ENCODE results near the gene MMD.

The MMD gene

DNA sequence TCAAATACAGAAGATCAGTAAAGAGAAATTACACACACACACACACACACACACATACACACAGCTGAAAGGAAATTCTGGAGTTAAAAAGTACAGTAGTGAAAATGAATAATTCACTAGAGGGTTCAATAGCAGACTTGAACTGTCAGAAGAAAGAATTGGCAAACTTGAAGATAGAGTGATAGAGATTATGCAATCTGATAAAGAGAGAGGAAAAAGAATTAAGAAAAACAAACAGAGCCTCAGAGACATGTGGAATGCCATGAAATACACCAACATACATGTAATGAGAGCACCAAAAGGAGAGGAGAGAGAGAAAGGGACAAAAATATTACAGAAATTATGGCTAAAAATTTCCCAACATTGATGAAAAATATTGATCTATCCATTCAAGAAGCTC is 60.7 kb downstream of the MMD start:
- Histone ChIP-seq H3K4me1 (ENCODE audit: control insufficient read depth, insufficient read depth, low read length, poor library complexity, severe bottlenecking) (no peaks in the 10 kb centered on the region), H3K9me3 (ENCODE audit: control insufficient read depth, low read length) (peaks cover 8% of the 10 kb centered on the region), H3K4me3 (ENCODE audit: extremely low read depth, insufficient read depth, low read length, poor library complexity, severe bottlenecking) (no peak overlapping the region), H3K36me3 (ENCODE audit: control insufficient read depth, insufficient read depth, low read length) (no peaks in the 10 kb centered on the region), H3K27ac (ENCODE audit: low read depth, low read length, severe bottlenecking) (no peak overlapping the region)

DNA sequence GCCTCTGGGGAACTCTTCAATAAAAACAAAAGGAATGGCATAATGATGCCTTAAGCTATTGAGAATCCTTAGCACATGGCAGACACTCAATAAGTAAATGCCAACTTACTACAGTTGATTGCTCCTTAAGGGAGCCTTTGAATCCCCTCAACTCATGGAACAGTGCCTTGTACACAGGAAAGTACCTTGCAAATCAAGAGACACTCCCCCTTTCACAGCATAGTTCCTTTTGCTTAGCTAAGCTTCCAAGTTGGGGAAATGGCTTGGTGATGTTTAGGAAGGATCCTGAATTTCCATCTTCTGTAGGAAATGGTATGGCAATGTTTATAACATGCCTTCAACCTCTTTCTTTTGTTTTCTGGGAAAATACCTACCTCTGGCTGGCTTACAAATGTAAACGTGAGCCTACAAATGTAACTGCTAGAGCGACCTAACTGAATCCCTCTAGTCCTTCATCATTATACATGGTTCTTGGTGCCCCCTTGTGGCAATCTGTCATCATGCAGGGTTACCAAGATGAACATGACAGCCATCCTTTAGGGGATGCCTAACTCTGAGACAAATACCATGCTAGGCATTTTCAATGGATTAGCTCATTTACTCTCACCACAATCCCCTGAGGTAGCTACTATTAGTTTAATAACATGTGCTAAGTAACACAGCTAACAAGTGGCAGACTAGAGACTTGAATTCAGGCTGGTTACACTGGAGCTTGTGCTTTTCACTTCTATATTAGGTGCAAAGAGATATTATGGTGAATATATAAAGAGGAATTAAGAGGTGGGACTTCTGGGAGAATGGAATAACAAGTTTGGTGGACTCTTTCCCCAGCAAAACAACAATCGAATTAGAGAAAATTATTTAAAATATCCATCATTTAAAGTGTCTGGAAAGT is 65.0 kb downstream of the MMD start:
- WGBS, 2 experiments (ENCODE audit: insufficient coverage in 2 of 2): 0 to 14% methylated on average over 2 of the region's 3 CpGs
- Histone ChIP-seq H3K36me3 (ENCODE audit: control insufficient read depth, insufficient read depth, low read length) (no peaks in the 10 kb centered on the region), H3K27ac (ENCODE audit: low read depth, low read length, severe bottlenecking) (no peak overlapping the region), H3K9me3 (ENCODE audit: control insufficient read depth, low read length) (peaks cover 8% of the 10 kb centered on the region), H3K4me1 (ENCODE audit: control insufficient read depth, insufficient read depth, low read length, poor library complexity, severe bottlenecking) (no peaks in the 10 kb centered on the region), H3K4me3 (ENCODE audit: extremely low read depth, insufficient read depth, low read length, poor library complexity, severe bottlenecking) (no peak overlapping the region)

DNA sequence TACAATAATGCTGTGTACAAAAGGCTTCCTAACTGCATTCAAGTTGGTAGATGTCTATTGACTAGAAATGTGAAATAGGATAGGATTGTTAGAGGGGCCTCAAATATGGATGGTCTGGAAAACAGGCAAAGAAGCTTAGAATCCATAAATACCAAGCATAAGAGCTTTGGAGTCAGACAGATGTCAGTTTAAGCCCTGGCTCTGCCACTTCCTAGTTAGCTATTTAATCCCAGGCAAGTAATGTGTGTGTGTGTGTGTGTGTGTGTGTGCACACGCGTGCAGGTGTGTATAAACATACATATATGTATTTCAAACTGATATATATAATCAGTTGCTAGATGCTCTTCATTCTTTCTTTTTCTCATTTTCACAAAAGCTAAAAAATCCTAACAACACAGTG is 66.7 kb downstream of the MMD start:
- Histone ChIP-seq H3K4me3 (ENCODE audit: extremely low read depth, insufficient read depth, low read length, poor library complexity, severe bottlenecking) (no peak overlapping the region), H3K4me1 (ENCODE audit: control insufficient read depth, insufficient read depth, low read length, poor library complexity, severe bottlenecking) (no peaks in the 10 kb centered on the region), H3K9me3 (ENCODE audit: control insufficient read depth, low read length) (no peaks in the 10 kb centered on the region), H3K36me3 (ENCODE audit: control insufficient read depth, insufficient read depth, low read length) (no peaks in the 10 kb centered on the region), H3K27ac (ENCODE audit: low read depth, low read length, severe bottlenecking) (no peak overlapping the region)
- no CpG with 5 or more reads among the region's 2 CpGs for WGBS, 2 experiments (ENCODE audit: insufficient coverage in 2 of 2)

DNA sequence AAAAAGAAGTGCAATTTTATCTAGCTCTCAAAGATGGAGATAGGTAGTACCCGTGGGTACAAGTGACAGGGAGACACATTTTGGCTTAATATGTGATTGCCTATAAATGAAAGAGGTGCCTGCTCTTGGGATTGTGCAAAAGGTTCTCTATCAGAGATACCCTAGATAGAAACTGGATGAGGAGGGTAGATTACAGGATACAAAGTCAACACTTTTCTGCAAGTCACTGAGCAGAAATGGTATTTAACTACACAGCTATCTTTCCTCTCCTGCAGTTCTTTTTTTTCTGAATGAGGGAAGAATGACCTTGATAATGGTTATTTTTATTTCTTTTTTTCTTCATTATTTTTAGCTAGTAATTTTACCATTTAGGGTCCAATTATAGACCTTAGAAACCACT is 67.6 kb downstream of the MMD start:
- no peaks in the 10 kb centered on the region for H3K36me3 ChIP-seq (ENCODE audit: control insufficient read depth, insufficient read depth, low read length)
- no peaks in the 10 kb centered on the region for H3K4me1 ChIP-seq (ENCODE audit: control insufficient read depth, insufficient read depth, low read length, poor library complexity, severe bottlenecking)
- WGBS, 2 experiments (ENCODE audit: insufficient coverage in 2 of 2): 60 to 100% methylated on average over 1 of the region's 1 CpG
- H3K27ac ChIP-seq (ENCODE audit: low read depth, low read length, severe bottlenecking): no peak overlapping the region
- H3K4me3 ChIP-seq (ENCODE audit: extremely low read depth, insufficient read depth, low read length, poor library complexity, severe bottlenecking): no peak overlapping the region
- H3K9me3 ChIP-seq (ENCODE audit: control insufficient read depth, low read length): no peaks in the 10 kb centered on the region

DNA sequence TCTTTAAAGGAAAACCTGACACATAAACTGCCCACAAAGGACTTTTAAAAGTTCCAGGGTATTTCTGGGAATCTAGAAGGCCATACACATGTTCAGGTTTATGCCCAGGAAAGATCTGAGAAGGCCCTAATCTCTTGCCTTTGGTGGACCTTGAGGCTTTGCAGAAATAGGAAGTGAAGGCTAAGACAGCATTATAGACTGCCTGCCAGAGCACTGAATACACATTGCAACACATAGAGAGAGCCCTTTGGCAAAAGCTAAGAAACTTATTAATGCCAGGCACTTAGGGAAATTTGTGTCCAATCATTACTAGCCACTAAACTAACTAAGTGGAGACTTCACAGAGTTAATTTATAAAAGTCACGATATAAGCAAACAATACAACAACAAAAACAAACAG is 70.4 kb downstream of the MMD start:
- Histone ChIP-seq H3K36me3 (ENCODE audit: control insufficient read depth, insufficient read depth, low read length) (no peaks in the 10 kb centered on the region), H3K9me3 (ENCODE audit: control insufficient read depth, low read length) (peaks cover 3% of the 10 kb centered on the region), H3K4me3 (ENCODE audit: extremely low read depth, insufficient read depth, low read length, poor library complexity, severe bottlenecking) (no peak overlapping the region), H3K4me1 (ENCODE audit: control insufficient read depth, insufficient read depth, low read length, poor library complexity, severe bottlenecking) (no peaks in the 10 kb centered on the region), H3K27ac (ENCODE audit: low read depth, low read length, severe bottlenecking) (no peak overlapping the region)
- WGBS, 2 experiments (ENCODE audit: insufficient coverage in 2 of 2): 100% methylated on average over 1 of the region's 1 CpG; no CpG with 5 or more reads in 1 of the 2 experiments

DNA sequence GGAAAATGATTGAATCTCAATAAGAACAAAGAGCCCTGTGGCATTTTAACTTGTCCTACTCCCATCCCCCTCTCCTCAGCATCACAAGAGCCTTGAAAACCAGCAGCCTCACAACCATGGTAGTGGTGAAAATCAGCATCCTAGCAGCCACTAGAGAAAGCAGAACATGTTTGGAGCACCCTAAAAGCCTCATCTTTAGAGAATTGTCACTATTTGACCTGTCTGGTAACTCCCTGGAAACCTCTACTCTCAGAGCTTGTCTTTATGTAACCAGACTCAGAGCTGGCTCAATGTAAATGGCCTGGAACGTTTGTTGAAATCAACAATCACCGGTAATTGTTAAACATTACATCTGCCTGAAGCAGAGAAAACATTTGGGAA is 70.8 kb downstream of the MMD start:
- H3K36me3 ChIP-seq (ENCODE audit: control insufficient read depth, insufficient read depth, low read length): no peaks in the 10 kb centered on the region
- no peak overlapping the region for H3K27ac ChIP-seq (ENCODE audit: low read depth, low read length, severe bottlenecking)
- peaks cover 3% of the 10 kb centered on the region for H3K9me3 ChIP-seq (ENCODE audit: control insufficient read depth, low read length)
- WGBS, 2 experiments (ENCODE audit: insufficient coverage in 2 of 2): 80% methylated on average over 1 of the region's 2 CpGs; no CpG with 5 or more reads in 1 of the 2 experiments
- no peak overlapping the region for H3K4me3 ChIP-seq (ENCODE audit: extremely low read depth, insufficient read depth, low read length, poor library complexity, severe bottlenecking)
- H3K4me1 ChIP-seq (ENCODE audit: control insufficient read depth, insufficient read depth, low read length, poor library complexity, severe bottlenecking): no peaks in the 10 kb centered on the region

DNA sequence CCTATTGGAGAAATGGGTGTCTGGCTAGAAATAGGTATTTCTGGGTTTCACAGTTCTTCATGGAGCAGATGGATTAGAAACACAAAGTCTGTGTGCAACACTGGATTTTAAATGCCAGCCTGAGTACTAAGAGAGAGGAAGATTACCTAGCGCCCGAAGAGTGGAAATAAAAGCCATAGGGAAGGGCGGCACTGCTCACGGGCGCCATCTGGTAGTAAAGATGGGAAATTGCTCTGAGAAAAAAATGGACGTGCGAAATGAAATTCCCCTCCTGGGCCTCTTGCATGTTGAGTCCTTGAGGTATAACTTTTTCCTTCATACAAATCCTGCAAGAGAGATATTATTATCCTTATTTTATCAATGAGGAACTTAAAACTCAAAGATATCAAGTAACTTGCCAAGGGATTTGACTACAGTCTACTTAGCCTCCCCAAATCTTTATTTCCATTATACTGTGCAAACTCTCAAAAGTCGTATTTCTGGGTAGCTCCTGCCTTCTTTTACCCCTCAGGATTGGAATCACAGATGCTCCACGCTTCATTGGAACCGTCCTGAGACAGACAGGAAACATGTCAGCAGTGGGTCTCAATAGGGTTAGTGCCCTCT is 72.8 kb downstream of the MMD start:
- WGBS, 2 experiments (ENCODE audit: insufficient coverage in 2 of 2): 33 to 39% methylated on average over 8 of the region's 10 CpGs
- Histone ChIP-seq H3K4me3 (ENCODE audit: extremely low read depth, insufficient read depth, low read length, poor library complexity, severe bottlenecking) (no peak overlapping the region), H3K36me3 (ENCODE audit: control insufficient read depth, insufficient read depth, low read length) (no peaks in the 10 kb centered on the region), H3K4me1 (ENCODE audit: control insufficient read depth, insufficient read depth, low read length, poor library complexity, severe bottlenecking) (no peaks in the 10 kb centered on the region), H3K9me3 (ENCODE audit: control insufficient read depth, low read length) (peaks cover 3% of the 10 kb centered on the region), H3K27ac (ENCODE audit: low read depth, low read length, severe bottlenecking) (no peak overlapping the region)

DNA sequence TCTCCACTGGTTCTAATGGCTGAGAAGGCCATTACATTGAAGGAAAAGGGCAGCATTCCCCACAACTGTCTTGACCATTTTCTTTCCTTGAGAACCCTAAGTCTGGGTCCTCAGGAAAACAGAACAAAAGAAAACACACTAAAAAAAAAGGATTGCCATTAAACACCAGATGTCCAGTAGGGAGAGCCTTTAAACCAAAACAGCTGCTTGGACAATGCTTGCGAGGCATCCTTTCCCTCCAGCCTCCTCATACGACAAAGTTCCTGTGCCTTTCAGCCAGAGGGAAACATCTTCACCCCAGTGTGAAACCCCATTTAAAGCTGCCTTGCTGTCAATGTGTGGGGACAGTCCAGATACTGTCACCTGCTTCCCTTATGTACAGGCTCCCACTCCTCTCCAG is 74.3 kb downstream of the MMD start:
- Histone ChIP-seq H3K9me3 (ENCODE audit: control insufficient read depth, low read length) (peaks cover 3% of the 10 kb centered on the region), H3K4me3 (ENCODE audit: extremely low read depth, insufficient read depth, low read length, poor library complexity, severe bottlenecking) (no peak overlapping the region), H3K27ac (ENCODE audit: low read depth, low read length, severe bottlenecking) (no peak overlapping the region), H3K4me1 (ENCODE audit: control insufficient read depth, insufficient read depth, low read length, poor library complexity, severe bottlenecking) (no peaks in the 10 kb centered on the region), H3K36me3 (ENCODE audit: control insufficient read depth, insufficient read depth, low read length) (no peaks in the 10 kb centered on the region)
- 85 to 100% methylated on average over 2 of the region's 2 CpGs for WGBS, 2 experiments (ENCODE audit: insufficient coverage in 2 of 2)

DNA sequence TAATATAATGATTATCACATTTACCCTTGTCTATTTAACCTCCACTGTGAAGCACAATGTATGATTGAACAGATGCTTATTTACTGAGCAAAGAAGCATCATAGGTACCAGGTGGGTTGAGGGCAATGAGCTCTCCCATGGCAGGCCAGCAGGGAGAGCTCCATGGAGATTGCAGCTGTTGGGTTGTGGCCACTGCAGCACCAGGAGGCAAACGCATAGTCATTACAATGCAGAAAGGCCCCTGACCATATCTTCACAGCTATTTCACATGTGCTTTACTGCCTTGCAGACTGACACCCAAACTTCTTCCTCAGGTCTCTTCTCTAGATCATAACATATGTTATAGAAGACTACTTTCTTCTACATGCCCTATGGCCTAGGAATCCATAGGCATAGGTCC is 75.0 kb downstream of the MMD start:
- Histone ChIP-seq H3K27ac (ENCODE audit: low read depth, low read length, severe bottlenecking) (no peak overlapping the region), H3K36me3 (ENCODE audit: control insufficient read depth, insufficient read depth, low read length) (no peaks in the 10 kb centered on the region), H3K4me3 (ENCODE audit: extremely low read depth, insufficient read depth, low read length, poor library complexity, severe bottlenecking) (no peak overlapping the region), H3K4me1 (ENCODE audit: control insufficient read depth, insufficient read depth, low read length, poor library complexity, severe bottlenecking) (no peaks in the 10 kb centered on the region), H3K9me3 (ENCODE audit: control insufficient read depth, low read length) (peaks cover 3% of the 10 kb centered on the region)
- WGBS, 2 experiments (ENCODE audit: insufficient coverage in 2 of 2): 57% methylated on average over 1 of the region's 1 CpG; no CpG with 5 or more reads in 1 of the 2 experiments

DNA sequence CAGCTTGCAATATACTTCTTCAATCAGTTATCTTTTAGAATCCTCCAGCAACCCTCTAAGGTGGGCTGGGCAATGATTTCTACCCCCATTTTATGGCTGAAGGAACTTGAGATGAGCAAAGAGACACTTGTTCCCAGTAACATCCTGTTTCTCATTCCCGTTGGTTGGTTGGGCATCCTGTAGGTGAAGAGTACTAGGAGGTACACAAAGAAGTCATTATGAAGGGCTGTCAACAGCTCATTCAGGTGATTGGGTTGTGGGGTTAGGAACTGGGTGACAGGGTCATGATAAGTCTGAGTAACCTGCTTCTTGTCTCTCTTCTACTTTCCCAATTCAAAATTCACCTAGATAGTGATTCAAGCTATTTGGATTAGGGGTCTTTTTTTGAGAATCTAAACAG is 76.5 kb downstream of the MMD start:
- no peaks in the 10 kb centered on the region for H3K36me3 ChIP-seq (ENCODE audit: control insufficient read depth, insufficient read depth, low read length)
- WGBS, 2 experiments (ENCODE audit: insufficient coverage in 2 of 2): 100% methylated on average over 1 of the region's 1 CpG; no CpG with 5 or more reads in 1 of the 2 experiments
- no peak overlapping the region for H3K4me3 ChIP-seq (ENCODE audit: extremely low read depth, insufficient read depth, low read length, poor library complexity, severe bottlenecking)
- no peaks in the 10 kb centered on the region for H3K4me1 ChIP-seq (ENCODE audit: control insufficient read depth, insufficient read depth, low read length, poor library complexity, severe bottlenecking)
- H3K27ac ChIP-seq (ENCODE audit: low read depth, low read length, severe bottlenecking): no peak overlapping the region
- peaks cover 3% of the 10 kb centered on the region for H3K9me3 ChIP-seq (ENCODE audit: control insufficient read depth, low read length)

DNA sequence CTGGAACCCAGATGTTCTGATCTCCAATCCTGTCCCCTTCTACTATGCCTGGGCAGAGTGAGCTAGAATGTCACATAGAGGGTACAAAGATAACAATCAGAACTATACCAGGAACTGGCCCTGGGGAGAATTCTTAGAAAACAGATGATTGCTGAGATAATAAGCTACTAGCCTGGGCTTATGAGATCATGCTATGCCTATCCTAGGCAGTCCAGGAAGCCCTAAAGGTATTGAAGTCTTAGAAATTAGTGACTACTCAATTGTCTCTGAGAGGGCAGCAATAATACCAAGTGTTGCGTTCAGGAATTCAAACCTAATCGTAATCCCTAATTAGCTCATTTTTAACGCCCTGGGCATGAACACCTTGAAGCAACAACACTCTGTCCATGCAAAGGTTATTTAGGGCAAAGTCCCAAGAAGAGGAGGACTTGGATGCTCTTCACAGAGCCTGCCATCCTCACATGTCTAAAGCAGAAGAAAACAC is 77.1 kb downstream of the MMD start:
- Histone ChIP-seq H3K27ac (ENCODE audit: low read depth, low read length, severe bottlenecking) (no peak overlapping the region), H3K36me3 (ENCODE audit: control insufficient read depth, insufficient read depth, low read length) (no peaks in the 10 kb centered on the region), H3K9me3 (ENCODE audit: control insufficient read depth, low read length) (peaks cover 3% of the 10 kb centered on the region), H3K4me3 (ENCODE audit: extremely low read depth, insufficient read depth, low read length, poor library complexity, severe bottlenecking) (no peak overlapping the region), H3K4me1 (ENCODE audit: control insufficient read depth, insufficient read depth, low read length, poor library complexity, severe bottlenecking) (no peaks in the 10 kb centered on the region)
- WGBS, 2 experiments (ENCODE audit: insufficient coverage in 2 of 2): 86 to 90% methylated on average over 3 of the region's 3 CpGs
